Keratinocyte (primary cell): ENCODE results near the gene STX8.

ENCODE experiments used
- EZH2 ChIP-seq: IDR thresholded peaks from one replicate; pipeline ENCODE4 v1.6.1; 2012; ENCODE audit warnings: inconsistent platforms, mild to moderate bottlenecking, low read length, moderate library complexity
- TF ChIP-seq, protein P1 (sequence below), 3 experiments: IDR thresholded peaks in 1 of 3; conservative IDR thresholded peaks in 1 of 3; optimal IDR thresholded peaks in 1 of 3; 2 replicates in 2 of 3; 3 replicates in 1 of 3; pipeline versions ENCODE3 to v1.5.1; 2011; ENCODE audit warnings: low read length in 3 of 3, mild to moderate bottlenecking in 3 of 3, moderate library complexity in 2 of 3, control low read depth in 1 of 3, inconsistent platforms in 1 of 3; ENCODE audit not compliant: insufficient read depth in 2 of 3; ENCODE audit errors: extremely low read depth in 1 of 3

DNA sequence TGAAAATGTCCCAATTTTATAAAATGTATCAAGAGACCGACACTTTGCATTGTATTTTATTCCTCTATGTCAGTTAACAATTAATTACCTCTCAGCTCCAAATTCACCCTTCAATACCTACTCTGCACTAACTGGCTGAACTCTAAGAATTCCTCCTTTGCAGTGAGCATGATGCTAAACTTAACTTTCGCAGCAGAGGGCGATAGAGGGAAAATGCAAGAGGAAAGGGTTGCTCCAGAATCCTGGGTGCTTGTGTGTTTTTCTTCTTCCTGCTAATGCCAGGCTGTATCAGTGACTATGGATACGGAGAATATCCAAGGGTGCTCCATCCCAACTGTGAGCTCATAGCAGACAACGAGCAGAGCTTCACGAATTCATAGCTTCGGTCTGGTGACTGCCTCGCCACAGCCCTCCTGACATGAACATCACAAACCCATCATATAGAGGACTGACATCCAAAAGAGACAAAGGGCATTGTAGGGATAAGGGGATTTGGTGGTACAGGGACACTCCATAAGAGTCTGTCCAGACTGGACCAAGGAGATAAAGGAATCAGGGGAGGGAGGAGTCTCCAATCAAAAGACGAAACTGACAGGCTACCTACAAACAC is 172.9 kb downstream of the STX8 start:
- TF ChIP-seq, protein P1, sequence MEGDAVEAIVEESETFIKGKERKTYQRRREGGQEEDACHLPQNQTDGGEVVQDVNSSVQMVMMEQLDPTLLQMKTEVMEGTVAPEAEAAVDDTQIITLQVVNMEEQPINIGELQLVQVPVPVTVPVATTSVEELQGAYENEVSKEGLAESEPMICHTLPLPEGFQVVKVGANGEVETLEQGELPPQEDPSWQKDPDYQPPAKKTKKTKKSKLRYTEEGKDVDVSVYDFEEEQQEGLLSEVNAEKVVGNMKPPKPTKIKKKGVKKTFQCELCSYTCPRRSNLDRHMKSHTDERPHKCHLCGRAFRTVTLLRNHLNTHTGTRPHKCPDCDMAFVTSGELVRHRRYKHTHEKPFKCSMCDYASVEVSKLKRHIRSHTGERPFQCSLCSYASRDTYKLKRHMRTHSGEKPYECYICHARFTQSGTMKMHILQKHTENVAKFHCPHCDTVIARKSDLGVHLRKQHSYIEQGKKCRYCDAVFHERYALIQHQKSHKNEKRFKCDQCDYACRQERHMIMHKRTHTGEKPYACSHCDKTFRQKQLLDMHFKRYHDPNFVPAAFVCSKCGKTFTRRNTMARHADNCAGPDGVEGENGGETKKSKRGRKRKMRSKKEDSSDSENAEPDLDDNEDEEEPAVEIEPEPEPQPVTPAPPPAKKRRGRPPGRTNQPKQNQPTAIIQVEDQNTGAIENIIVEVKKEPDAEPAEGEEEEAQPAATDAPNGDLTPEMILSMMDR (optimal IDR thresholded peaks at IDR 0.05 in 1 of 3, IDR thresholded peaks at IDR 0.05 in 1 of 3, conservative IDR thresholded peaks at IDR 0.05 in 1 of 3; ENCODE audit: extremely low read depth in 1 of 3, insufficient read depth in 2 of 3, low read length in 3 of 3) = peak; percentile 56 to 63 (median 63)
- no peak for TF ChIP-seq EZH2
